Muscle of arm (tissue), 12 donors: ENCODE results near the gene ATRNL1. TPM values are rescaled to one million over a fixed set of nuclear protein-coding genes. Genes with fewer than 3 reads are reported as not detected.
A peak's percentile ranks its signal among the peaks of the same experiment; 100 is the strongest.
"Not testable (repeated sequence)": the region's sequence is repeated elsewhere in the genome, so short reads cannot be mapped to it uniquely, and the experiment has no call there.

Experiments
- DNase-seq: peaks from one replicate; pipeline ENCODE4 v3.0.0-alpha.2; 2013
- polyA plus RNA-seq, 12 donors: library from polyadenylated mRNA; unstranded; fragments of 120-200 nt; gene quantifications; one replicate each; pipeline ENCODE4 v1.2.1, GENCODE V29; 2013; ENCODE audit not compliant: insufficient read length in 12 of 12

Gene ATRNL1
- polyA plus RNA-seq, 12 donors = 0.73 to 4.1 (median 1.2) TPM; not detected in 2

DNA sequence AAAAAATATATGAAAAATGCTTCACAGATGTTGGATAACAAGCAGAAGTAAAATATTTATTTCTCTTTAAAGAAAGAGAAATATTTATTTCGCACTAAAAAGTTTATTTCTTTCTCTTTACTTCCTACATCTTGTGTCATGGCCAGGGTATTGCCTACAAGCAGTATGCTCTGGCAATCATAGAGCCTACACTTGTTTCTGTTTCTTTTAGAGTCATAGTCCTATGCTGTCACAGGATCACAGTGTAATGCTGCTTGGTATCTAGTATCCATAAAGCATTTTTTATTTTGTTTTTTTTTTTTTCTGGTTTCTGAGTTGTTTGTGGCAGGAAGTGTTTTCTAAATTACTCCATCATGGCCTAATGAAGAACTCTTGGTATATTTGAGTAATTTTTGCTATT, 116.0 kb downstream of the ATRNL1 start:
- no peak for DNase-seq

DNA sequence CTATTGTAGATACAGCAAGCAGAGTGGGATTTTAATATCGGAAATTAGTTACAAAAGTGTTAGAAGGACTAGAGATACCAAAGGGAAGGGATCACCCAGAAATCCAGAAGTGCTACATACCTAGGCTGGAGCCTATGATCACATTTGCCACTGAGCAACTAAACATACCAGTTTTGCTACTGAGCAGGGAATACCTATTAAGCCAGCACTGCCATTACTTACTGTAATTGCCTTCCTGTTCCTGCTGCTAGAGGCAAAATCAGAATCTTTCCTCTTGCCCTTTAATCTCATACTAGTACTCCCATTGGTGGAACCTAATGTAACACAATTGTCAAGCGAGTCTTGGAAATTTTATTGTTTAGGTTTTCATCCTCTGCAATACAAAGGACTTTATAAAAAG, 121.7 kb downstream of the ATRNL1 start:
- DNase-seq = no peak

- no peak for DNase-seq
These were observed 126.0 kb downstream of the ATRNL1 start for GRCh38 chr10:115219203-115219602.

GRCh38 chr10:115222039-115222438, 128.9 kb downstream of the ATRNL1 start:
- DNase-seq = no peak

- DNase-seq = no peak
These were observed 146.6 kb downstream of the ATRNL1 start for GRCh38 chr10:115239761-115240160.

- DNase-seq = no peak
These were observed 157.6 kb downstream of the ATRNL1 start for GRCh38 chr10:115250784-115251183.

- not testable (repeated sequence) for DNase-seq
These were observed 160.6 kb downstream of the ATRNL1 start for GRCh38 chr10:115253765-115254164.

- DNase-seq = no peak
These were observed 179.3 kb downstream of the ATRNL1 start for GRCh38 chr10:115272482-115272881.

DNA sequence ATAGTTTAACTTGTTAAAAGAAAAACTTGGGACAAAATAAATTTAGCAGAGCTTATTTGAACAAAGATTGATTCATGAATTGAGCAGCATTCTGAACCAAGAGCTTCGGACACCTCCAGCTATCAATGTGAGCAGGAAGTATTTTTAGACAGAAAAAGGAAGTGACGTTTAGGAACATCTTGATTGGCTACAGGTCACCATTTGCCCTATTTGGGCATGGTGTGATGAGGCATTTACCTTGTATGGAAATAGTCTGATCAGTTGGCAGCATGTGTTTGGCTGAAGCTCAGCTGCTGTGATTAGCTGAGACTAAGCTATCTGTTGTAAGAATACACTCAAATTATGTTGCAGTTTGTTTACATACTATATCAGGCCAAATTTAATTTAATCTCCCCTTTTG, 185.1 kb downstream of the ATRNL1 start:
- no peak for DNase-seq

DNA sequence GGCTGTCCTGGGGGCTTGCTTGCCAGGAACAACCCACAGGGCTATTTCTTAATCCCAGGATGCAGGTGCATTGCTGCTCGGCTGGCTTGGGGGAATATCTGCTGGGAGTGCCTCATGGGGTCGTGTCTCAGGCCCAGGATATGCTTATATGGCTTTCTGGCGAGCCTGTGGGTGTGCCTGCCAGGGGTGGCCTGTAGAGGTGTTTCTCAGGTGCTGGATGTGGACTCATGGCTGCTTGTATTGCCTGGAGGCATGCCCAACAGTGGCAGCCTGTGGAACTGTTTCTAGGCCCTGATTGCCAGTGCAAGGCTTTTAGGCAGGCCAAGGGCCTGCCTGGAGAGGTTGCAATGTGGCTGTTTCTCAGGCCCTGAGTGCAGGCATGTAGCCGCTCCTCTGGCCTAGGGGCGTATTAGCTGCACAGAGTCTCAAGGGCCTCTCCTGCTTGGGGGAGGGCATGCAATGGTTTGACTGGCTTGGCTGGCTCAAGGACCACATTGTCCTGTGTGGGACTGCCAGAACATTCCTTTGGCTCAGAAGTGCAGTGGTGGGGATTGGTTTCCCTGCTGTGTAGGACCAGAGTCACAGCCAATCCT, 202.1 kb downstream of the ATRNL1 start:
- DNase-seq = no peak

DNA sequence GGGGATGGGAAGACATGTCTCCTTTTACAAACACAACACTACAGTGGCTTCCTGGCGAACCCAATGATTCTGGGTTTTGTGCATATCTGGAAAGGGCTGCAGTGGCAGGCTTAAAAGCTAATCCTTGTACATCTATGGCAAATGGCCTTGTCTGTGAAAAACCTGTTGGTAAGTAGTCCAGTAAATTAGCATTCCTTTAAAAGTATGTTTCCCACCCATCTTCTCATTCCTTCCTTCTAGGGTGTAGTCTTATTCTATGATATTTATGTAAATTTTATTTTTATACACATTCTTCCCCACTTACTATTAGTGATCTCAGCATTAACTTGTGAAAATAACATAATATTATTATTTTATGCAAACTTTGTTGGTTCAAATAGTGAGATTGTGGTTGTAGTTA, 206.9 kb downstream of the ATRNL1 start:
- DNase-seq = no peak

- not testable (repeated sequence) for DNase-seq
These were observed 226.5 kb downstream of the ATRNL1 start for GRCh38 chr10:115319669-115320068.

- no peak for DNase-seq
These were observed 228.2 kb downstream of the ATRNL1 start for GRCh38 chr10:115321360-115321759.

- no peak for DNase-seq
These were observed 235.2 kb downstream of the ATRNL1 start for GRCh38 chr10:115328331-115328730.

- no peak for DNase-seq
These were observed 242.2 kb downstream of the ATRNL1 start for GRCh38 chr10:115335366-115335765.

GRCh38 chr10:115355162-115355760, 262.1 kb downstream of the ATRNL1 start:
- peak; percentile 51 for DNase-seq

GRCh38 chr10:115367920-115368319, 274.8 kb downstream of the ATRNL1 start:
- not testable (repeated sequence) for DNase-seq

- no peak for DNase-seq
These were observed 285.9 kb downstream of the ATRNL1 start for GRCh38 chr10:115379064-115379463.

DNA sequence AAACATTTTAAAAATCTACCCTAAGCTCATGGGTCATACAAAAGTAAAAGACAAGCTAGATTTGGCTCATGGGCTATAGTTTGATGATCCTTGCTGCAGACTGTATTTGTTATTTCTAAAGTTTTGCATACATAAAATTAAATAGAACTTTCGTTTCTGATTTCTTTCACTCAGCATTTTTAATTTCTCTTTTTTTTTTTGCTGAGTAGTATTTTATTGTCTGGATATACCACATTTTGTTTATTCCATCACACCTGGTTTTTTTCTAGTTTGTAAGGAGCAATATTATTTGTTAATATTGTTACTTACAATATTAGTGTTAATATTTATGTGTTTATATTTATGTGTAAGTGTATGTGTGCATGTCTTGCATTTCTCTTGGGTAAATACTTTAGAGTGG, 291.5 kb downstream of the ATRNL1 start:
- DNase-seq = no peak

- no peak for DNase-seq
These were observed 297.4 kb downstream of the ATRNL1 start for GRCh38 chr10:115390607-115391006.

GRCh38 chr10:115398026-115398425, 304.9 kb downstream of the ATRNL1 start:
- DNase-seq = no peak

DNA sequence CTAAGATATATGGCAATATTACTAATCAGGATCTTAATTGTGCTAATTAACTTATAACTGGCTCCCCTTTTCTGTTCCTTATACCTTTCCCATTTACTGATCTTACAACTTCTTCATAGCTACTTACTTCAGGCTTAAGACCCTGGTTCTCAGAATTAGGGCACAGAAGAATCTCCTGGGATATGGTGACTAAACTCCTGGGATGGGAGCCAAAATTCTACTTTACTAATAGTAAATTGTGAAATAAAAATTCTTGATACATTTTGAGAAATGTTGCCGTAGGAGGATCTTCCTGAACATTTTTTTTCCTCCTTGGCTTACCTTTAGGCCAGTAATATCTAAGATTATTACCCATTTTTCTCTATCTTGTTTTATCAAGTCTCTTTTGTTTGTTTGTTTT, 309.5 kb downstream of the ATRNL1 start:
- no peak for DNase-seq

GRCh38 chr10:115405838-115406237, 312.7 kb downstream of the ATRNL1 start:
- DNase-seq = not testable (repeated sequence)

DNA sequence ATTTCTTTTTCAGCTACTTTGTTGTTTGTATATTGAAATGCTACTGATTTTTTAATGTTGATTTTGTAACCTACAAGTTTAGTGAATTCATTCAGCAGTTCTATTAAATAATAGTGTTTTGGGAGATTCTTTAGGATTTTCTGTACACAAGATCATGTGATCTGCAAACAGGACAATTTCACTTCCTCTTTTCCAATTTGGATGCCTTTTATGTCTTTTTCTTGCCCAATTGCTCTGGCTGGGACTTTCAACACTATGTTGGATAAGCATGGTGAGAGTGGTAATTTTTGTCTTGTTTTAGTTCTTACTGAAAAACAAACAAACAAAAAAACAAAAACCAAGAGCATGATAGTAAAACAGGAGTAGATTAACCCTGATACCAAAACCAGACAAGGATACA, 316.2 kb downstream of the ATRNL1 start:
- DNase-seq = no peak
